ENCODE measurements around the gene ATG2A.

GRCh38 chr11:64906314-64906635 lies 10.7 kb downstream of the ATG2A start:
- TF ChIP-seq CTCF (IDR thresholded peaks at IDR 0.05; ENCODE audit: insufficient read depth, low read length) (no peak), GABPA (IDR thresholded peaks at IDR 0.05; ENCODE audit: low read depth) (no peak), POLR2AphosphoS5 (IDR thresholded peaks at IDR 0.05; ENCODE audit: low read depth) (no peak)

Measured in HL-60 (cell line).